NCI-H2227 (cell line): ENCODE measurements around the gene LTBP4.
"Not testable (repeated sequence)": the region's sequence is repeated elsewhere in the genome, so short reads cannot be mapped to it uniquely, and the experiment has no call there.

Source experiments
- DNase-seq: peaks from one replicate; lab custom pipeline; 2025; ENCODE audit not compliant: unreplicated experiment; lab: John Stamatoyannopoulos, UW

LTBP4 gene

DNA sequence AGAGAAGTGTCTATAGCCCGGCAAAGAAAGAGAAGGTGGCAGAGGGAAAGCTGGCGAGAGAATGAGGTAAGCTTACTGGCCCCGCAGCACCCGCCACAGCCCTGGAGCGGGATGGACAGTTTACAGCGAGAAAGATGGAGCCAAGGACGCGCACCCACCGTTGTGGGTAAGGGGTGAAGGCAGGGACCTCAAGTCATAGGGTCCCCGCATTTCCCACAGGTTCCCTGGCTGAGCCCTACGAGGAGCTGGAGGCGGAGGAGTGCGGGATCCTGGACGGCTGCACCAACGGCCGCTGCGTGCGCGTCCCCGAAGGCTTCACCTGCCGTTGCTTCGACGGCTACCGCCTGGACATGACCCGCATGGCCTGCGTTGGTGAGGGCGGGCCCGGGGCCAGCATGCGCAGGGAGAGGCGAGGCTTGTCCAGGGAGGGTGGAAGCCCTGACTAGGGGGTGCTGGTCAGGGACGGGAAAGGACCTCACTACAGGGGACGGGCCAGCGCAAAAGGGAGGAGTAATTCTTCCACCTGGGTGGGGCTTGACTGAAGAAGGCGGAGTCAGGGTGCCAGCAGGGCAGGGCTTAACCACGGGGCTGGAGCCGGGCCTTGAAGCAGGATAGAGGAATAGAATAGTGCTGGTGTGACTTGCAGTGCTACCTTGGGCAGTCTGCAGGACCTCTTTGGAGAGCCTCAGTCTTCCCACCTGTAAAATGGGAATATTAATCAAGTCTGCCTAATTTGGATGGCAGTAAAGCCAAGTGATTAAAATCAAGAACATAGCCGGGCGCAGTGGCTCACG, 26.5 kb downstream of the LTBP4 start:
- no peak for DNase-seq

GRCh38 chr19:40629346-40629745, 28.2 kb downstream of the LTBP4 start:
- no peak for DNase-seq

DNA sequence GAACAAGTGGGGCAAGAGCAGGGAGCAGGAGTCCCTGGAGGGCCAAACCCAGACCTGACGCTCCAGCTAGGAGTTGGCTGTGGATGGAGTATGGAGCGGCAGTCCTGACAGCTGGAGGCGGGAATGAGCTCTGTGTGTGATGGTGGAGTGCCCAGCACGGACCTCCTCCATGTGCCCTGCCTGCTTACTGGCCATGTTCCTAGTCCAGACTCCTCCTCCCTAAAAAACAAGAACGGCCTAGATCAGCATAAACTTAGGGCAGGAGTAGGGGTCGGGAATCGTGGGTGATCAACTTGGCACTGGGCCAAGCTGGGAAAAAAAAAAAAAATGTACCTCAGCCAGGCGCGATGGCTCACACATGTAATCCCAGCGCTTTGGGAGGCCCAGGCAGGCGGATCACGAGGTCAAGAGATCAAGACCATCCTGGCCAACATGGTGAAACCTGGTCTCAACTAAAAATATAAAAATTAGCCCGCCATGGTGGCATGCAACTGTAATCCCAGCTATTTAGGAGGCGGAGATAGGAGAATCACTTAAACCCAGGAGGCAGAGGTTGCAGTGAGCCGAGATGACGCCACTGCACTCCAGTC, 29.5 kb downstream of the LTBP4 start:
- no peak for DNase-seq

- no peak for DNase-seq
These were observed 31.3 kb downstream of the LTBP4 start for GRCh38 chr19:40632311-40633036.

DNA sequence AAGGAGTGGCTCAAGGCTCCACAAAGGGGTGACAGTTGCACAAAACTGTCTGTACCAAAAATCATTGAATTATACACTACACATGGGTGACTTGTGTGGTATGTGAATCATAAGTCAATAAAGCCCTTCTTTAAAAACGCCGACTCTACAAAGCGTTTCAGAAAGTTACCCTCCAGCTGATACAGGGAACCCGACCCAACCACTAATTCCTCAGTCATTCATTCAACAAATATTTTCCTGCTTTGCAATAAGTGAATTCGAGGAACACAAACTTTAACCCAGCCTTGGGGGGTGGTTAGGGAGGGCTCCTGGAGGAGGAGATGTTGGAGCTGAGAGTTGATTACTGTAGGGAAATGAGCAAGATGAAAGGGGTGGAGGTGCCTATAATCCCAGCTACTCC, 32.0 kb downstream of the LTBP4 start:
- DNase-seq, result no peak

GRCh38 chr19:40638327-40638726, 37.2 kb downstream of the LTBP4 start:
- DNase-seq, result no peak

DNA sequence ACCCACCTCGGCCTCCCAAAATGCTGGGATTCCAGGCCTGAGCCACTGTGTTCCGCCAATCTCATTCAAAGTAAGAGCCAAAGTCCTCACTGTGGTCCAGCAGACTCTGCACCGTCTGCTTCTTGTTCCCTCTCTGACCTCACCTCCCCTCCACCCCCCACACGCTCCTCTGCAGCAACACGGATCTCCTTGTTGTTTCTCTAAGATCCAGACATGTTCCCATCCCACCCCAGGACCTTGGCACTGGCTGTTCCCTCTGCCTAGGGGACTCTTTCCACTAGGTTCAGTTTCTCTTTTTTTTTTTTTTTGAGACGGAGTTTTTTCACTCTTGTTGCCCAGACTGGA, 38.4 kb downstream of the LTBP4 start:
- no peak for DNase-seq

GRCh38 chr19:40640744-40641143, 39.6 kb downstream of the LTBP4 start:
- DNase-seq, result no peak

GRCh38 chr19:40641281-40641680, 40.1 kb downstream of the LTBP4 start:
- DNase-seq, result no peak

DNA sequence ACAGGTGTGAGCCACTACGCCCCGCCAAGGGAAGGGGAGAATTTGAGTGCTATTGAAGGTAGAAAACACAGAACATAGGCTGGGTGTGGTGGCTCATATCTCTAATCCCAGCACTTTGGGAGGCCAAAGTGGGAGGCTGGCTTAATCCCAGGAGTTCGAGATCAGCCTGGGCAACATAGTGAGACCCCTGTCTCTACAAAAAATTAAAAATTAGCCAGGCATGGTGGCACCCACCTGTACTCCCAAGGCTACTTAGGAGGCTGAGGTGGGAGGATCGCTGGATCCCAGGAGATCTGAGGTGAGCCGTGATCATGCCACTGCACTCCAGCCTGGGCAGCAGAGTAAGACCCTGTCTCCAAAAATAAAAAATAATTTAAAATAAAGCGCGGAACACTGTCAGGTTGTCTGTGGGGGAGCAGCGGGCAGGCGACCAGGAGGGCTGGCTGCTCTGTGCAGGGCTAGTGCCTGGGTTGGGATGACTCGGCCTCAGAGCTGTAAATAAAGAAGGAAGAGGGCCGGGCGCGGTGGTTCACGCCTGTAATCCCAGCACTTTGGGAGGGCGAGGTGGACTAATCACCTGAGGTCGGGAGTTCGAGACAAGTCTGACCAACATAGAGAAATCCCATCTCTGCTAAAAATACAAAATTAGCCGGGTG, 41.0 kb downstream of the LTBP4 start:
- DNase-seq, result no peak

GRCh38 chr19:40642757-40643305, 41.7 kb downstream of the LTBP4 start:
- no peak for DNase-seq

DNA sequence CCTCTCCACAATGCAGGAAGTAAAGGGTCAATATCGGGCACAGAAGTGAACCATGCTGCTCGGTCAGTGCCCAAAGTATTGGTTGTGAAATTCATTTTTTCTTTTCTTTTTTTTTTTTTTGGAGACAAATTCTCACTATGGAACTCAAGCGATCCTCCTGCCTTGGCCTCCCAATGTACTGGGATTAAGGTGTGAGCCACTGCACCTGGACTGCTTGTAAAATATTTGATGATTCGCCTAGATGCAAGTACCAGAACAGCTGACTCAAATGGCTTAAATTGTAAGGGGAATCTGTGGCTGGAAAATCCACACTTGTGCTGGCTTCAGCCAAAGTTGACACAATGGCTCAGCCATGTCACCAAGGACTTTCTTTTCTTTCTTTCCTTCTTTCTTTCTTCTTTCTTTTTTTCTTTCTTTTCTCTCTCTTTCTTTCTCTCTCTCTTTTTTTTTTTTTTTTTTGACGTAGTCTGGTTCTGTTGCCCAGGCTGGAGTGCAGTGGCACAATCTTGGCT, 45.6 kb downstream of the LTBP4 start:
- DNase-seq, result no peak

GRCh38 chr19:40649903-40650675, 48.9 kb downstream of the LTBP4 start:
- DNase-seq, result not testable (repeated sequence)

- DNase-seq, result no peak
These were observed 49.7 kb downstream of the LTBP4 start for GRCh38 chr19:40650749-40651305.

- DNase-seq, result not testable (repeated sequence)
These were observed 51.1 kb downstream of the LTBP4 start for GRCh38 chr19:40652303-40652702.

DNA sequence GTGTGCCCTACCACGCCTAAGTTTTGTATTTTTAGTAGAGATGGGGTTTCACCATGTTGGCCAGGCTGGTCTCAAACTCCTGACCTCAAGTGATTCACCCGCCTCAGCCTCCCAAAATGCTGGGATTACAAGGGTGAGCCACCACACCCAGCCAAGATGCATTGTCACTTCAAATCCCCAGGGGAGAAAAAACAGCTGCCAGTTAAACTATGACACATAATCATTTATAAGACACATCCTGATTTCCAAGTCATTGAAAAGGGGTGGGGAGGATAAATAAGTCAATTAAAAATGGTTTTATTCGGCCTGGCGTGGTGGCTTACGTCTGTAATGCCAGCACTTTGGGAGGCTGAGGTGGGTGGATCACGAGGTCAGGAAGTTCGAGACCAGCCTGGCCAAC, 54.5 kb downstream of the LTBP4 start:
- not testable (repeated sequence) for DNase-seq

GRCh38 chr19:40658031-40658430, 56.9 kb downstream of the LTBP4 start:
- no peak for DNase-seq

DNA sequence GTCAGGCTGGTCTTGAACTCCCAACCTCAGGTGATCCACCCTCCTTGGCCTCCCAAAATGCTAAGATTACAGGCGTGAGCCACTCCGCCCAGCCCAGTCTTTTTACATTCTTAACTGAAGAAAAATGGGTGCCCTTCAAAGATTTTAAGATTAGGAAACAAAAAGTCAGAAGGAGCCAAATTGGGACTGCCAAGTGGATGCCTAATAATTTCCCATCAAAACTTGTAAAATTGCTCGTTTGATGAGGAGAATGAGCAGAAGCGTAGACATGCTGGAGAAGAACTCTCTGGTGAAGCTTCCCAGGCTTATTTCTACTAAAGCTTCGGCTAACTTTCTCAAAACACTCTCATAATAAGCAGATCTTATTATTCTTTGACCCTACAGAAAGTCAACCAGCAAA, 57.9 kb downstream of the LTBP4 start:
- no peak for DNase-seq

GRCh38 chr19:40659566-40659965, 58.4 kb downstream of the LTBP4 start:
- no peak for DNase-seq

DNA sequence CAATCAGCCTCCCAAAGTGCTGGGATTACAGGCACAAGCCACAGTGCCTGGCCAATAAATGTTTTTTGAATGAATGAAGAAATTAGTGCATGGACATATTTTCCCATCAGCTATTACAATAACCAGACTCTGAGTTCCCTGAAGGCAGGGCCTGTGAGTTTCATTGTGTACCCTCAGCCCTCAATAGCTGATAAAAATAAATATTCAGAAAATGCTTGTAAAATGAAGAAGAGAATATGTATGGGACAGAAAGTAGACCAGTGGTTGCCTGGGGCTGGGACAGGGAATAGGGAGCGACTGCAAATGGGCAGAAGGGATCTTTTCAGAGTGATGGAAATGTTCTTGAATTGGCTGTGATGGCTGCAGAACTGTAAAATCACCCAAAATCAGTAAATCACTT, 60.4 kb downstream of the LTBP4 start:
- DNase-seq, result no peak
